ENCODE results near the gene AK9. TPM values are rescaled to one million over a fixed set of nuclear protein-coding genes. Genes with fewer than 3 reads are reported as not detected.

AK9 gene
- total RNA-seq, 1 experiment from 2014 or later = 3.5 TPM

GRCh38 chr6:109490713-109491112 lies 200.3 kb downstream of the AK9 start:
- Histone ChIP-seq H3K9ac (ENCODE audit: low read length) (no peak overlapping the region), H3K36me3 (ENCODE audit: control insufficient read depth in 1 of 2, insufficient read depth in 2 of 2, low read length in 2 of 2) (no peaks in the 10 kb centered on the region), H4K20me1 (ENCODE audit: insufficient read depth) (no peaks in the 10 kb centered on the region), H3K27me3 (ENCODE audit: insufficient read depth, low read length) (no peaks in the 10 kb centered on the region), H3K4me1 (ENCODE audit: control insufficient read depth in 1 of 2, insufficient read depth in 2 of 2, low read length in 2 of 2) (no peaks in the 10 kb centered on the region), H3K4me3 (replicated peaks in 1 of 2; ENCODE audit: low read depth in 1 of 2, low read length in 2 of 2) (no peak overlapping the region), H2AFZ (ENCODE audit: low read depth, low read length, poor library complexity, severe bottlenecking) (no peak overlapping the region), H3K9me2 (ENCODE audit: insufficient read depth) (no peaks in the 10 kb centered on the region), H3K9me3 (ENCODE audit: control insufficient read depth in 1 of 2, insufficient read depth in 1 of 2, low read depth in 1 of 2, low read length in 2 of 2) (no peaks in the 10 kb centered on the region), H3K79me2 (ENCODE audit: insufficient read depth, low read length) (no peaks in the 10 kb centered on the region), H3K4me2 (ENCODE audit: low read length) (no peak overlapping the region), H3K27ac (ENCODE audit: low read depth, low read length) (no peak overlapping the region)
- no TSS peak for BruUV-seq (replicated peaks)
- intact Hi-C loops (cut with micrococcal nuclease) = no loop called here
- no peak for TF ChIP-seq POLR2AphosphoS5 (IDR thresholded peaks at IDR 0.05; ENCODE audit: low read depth, low read length)
- no peak for TF ChIP-seq SRF (IDR thresholded peaks at IDR 0.05; ENCODE audit: low read depth)
- no peak for TF ChIP-seq ZBTB33 (IDR thresholded peaks at IDR 0.05; ENCODE audit: extremely low read depth, insufficient replicate concordance, low read length)
- no peak for TF ChIP-seq RAD21 (IDR thresholded peaks at IDR 0.05; ENCODE audit: low read depth)
- no peak for TF ChIP-seq MAX (IDR thresholded peaks at IDR 0.05)
- no peak for TF ChIP-seq TCF7L2 (IDR thresholded peaks at IDR 0.05; ENCODE audit: borderline replicate concordance, extremely low read depth, insufficient read depth, insufficient read length)
- no peak for TF ChIP-seq SP1 (IDR thresholded peaks at IDR 0.05; ENCODE audit: low read depth)
- TF ChIP-seq POLR2A (IDR thresholded peaks at IDR 0.05; ENCODE audit: borderline replicate concordance, extremely low read depth, insufficient read depth, insufficient read length) = no peak
- TF ChIP-seq JUND (IDR thresholded peaks at IDR 0.05) = no peak
- TF ChIP-seq CBX3 (IDR thresholded peaks at IDR 0.05; ENCODE audit: low read depth) = no peak
- no peak for TF ChIP-seq CEBPB (IDR thresholded peaks at IDR 0.05; ENCODE audit: low read depth)
- ATAC-seq = no peak
- ChIA-PET POLR2A (no interaction called here), RAD21 (ENCODE audit: low non-redundant PET in 1 of 2, low total read pairs in 2 of 2, uncharacterized antibody in 2 of 2, unreplicated experiment in 2 of 2) (no interaction called here), CTCF (no interaction called here)
- no peak for DNase-seq (ENCODE audit: low read depth, low spot score)
